Measurements from ENCODE around the gene KIF26A.

KIF26A gene

DNA sequence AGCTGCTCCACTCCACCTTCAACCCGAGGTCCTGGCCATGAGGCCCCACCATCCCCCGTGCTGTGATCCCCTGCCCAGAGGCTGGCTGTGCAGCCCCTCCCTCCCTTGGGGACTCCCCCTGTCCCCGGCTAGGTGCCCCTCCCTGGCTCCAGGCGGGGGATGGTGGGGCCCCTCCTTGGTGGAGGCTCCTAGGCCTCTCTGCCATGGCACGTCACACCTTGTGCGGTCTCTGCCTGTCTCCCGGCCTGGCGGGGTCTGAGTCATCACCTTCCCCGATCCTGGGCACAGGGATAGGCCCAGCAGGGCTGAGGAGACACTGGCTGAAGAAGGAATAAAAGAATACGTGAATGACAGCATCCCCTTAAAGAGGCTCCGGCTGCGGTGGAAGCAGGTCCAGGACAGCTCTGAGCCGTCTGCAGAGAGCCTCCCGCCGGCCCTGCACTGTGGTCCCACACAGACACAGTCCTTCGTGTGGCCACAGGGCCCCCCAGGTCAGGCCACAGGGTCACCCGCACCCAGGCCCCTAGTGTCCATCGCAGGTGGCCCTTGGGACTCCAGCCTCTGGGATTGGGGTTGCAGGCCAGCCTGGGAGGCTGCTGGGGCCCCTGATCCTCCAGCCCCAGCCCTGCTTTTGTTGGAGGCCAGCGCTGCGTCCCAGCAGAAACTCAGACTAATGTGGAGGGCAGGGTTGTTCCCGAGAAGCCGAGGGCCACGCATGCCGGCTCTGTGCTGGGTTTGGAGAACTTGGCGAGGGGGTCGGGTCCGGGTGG lies 43.6 kb downstream of the KIF26A start:
- no peak for DNase-seq

DNA sequence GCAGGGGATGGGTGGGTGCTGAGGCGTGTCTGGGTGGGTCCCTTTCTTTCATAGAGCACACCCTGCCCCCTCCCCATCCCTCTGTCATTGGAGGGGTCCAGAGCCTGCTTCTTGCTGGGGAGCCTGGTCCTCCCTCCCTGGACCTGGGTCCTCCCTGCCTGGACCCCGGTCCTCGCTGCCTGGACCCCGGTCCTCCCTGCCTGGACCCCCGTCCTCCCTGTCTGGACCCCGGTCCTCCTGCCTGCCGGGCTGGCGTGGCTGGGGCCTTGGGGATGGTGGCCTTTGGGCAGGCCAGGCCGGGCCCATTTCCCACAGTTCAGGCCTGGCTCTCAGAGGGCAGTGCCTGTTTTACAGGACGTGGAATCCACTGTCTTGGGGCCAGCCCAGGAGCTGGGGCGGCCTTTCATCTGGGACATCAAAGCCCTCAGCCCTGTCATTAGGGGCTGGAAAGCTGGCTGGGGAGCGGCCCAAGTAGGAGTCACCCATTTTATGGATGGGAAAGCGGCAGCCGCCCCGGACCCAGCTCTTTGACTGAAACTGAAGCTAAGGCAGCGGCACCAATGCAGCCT lies 44.6 kb downstream of the KIF26A start:
- no peak for DNase-seq

DNA sequence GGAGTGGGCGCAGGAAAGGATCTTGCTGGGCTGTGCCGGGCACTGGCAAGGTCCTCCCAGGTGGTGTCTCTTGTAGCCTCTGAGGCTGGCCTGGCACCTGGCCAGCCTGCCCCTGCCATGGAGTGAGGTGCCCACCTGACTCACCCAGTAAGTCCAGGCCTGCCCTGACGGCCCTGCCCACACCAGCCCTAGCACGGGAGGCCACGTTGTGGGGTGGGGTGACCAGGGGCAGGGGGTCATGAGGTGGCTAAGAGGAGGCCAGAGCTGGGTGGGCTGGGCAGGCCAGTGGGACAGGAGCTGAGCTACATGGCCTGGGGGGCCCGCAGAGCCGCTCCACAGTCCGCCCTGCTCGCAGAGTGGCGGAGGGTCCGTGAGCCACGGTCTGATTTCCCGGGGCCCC lies 45.4 kb downstream of the KIF26A start:
- DNase-seq = no peak

DNA sequence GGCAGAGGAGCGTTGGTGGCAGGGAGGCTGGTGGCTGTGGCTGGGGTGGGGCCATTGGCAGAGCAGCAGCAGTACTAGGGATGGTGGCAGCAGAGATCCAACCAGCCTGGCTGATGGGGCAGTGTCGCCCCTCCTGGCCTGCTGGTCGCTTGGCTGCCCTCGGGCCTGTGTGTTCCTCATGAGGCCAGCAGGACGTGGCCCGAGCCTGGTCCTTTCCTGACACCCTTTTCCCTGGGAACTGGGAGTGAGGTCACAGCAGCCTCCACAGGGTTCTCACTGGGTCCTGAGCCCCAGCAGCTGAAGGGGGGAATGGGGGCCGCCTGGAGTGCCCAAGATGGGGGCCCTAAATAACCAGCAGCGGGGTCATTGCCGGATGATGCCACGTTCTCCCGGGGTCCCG lies 46.1 kb downstream of the KIF26A start:
- DNase-seq = no peak

DNA sequence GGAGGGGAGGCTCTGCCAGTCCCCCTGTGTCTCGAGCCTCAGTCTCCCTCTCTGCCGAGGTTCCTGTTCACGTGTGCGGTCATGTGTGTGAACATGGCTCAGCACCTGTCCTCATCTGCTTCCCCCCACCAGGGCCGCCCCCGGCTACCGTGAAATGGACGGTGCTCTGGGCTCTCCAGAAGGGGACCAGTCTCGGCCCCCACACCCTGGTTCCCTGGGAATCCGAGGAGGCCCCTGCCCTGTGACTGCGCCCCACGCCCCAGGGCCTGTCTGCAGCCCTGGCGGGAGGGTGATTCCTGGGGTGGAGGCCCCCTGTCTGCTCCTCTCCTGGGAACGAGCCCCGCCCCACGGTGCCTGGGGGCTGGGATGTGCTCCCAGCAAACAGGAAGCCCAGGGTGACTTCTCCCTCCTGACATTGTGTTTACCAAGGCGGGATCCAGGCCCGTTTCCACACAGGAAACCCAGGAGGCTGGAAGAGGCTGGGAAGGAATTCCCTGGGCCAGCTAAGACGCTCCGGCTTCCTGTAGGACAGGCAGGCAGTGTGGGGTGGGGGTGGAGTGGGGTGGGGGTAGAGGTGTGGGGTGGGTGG lies 46.6 kb downstream of the KIF26A start:
- no peak for DNase-seq

DNA sequence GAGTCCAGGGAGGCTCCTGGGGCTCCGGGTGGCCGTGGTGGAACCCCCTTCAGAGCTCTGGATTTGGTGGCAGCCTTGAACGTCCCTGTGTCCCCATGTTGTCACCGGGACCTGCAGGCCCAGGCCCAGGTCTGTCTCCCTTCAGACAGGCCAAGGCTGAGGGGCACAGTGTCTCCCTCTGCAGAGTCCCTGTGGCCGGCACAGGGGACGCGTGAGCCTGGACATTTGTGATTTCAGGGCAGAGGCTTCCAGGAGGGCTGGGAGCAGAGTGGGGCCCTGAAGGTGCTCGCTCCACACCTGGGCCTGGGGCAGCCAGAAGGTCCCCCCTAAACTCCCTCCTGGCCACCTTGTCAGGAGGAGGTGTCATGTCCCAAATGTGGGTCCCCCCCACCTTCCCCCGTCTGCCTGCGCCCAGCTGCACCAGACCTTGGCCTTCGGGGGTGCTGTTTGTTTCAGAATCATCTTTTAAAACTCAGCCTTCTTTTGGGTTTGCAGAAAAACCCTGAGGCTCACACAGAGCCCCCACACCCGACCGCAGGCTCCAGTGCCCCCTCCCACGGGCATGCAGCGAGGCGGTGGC lies 47.6 kb downstream of the KIF26A start:
- DNase-seq = no peak

DNA sequence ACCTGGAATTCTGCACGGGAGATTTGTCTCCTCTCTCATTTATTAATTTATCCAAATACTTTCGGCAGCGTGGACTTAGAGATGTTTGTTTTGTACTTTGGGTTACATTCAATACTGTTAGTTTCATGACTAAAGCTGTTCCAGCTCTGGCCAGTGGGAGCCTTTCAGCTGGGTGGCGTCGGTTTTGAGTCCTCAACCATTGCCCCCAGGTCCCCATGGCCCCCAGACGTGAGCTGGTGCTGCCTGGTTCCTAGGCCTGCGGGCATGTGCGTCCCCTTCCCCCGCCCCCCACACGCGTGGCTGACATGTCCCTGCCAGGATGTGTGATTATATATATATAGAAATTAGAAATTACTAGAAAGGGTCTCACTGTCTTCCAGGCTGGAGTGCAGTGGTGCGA lies 48.2 kb downstream of the KIF26A start:
- no peak for DNase-seq

DNA sequence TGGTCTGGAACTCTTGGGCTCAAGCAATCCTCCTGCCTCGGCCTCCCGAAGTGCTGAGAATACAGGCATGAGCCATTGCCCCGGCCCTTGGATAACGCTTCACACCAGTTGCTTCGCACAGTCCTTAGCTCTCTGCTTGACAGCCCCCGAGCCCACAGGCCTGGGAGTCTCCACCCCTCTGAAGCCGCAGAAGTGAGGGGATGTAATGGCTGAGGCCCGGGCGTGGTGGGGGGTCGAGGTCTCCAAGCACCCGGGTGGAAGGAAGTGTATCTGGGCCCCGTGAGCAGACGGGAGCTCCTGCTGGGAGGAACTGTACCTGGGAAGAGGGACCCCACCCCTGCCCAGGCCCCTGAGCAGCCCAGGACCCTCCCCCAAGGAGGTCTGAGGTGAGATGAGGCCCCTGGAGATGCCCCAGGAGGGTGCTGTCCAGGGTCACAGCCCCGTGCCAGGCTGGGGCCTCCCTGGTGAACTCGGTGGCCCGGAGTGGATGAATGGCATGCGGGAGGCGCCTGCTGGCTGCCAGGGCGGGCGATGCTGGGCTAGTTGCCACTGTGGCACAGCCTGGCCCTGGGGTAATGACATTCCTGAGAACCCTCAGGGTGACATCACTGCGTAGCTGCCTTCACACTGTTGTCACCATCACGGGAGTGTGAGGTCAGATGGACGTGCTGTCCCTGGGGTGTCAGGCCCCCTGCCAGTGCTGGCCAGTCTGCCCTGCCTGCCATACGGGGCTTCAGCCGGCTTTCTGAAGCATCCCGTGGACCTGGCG lies 48.9 kb downstream of the KIF26A start:
- no peak for DNase-seq

DNA sequence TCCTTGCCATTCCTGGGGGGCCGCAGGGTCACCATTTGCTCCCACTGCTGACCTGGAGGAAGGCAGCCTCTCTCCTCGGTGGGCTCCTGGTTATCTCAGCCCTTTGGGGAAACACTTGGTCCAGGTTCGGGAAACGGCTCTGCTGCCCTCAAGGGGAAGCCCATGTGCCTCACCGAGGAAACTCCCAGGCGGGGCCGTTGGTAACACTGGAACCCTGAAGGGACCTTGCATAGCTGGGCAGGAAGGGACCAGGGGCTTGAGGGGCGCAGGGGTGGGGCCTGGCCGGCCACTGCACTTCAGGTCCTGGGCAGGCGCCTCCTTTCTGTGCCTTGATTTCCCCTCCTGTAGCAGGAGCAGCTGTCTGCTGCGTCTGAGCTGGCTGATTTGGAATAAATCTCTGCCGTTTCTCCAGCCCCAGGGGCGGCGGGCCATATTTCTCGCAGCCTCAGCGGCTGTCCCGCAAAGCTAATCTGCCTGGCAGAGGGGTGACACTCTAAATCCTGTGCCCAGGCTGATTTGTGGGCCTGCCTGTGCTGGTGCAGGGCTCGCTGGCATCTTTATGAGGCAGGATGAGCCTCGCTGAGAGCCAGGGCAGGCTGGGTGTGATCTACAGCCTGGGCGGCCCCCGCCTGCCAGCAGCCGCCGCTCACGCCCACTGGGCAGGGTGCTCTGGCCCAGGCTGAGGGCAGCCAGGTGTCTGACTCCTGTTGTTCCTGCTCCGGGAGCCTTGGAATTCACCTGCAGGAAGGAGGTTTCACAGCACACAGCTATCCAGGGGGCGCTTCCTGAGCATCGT lies 49.7 kb downstream of the KIF26A start:
- DNase-seq = no peak

DNA sequence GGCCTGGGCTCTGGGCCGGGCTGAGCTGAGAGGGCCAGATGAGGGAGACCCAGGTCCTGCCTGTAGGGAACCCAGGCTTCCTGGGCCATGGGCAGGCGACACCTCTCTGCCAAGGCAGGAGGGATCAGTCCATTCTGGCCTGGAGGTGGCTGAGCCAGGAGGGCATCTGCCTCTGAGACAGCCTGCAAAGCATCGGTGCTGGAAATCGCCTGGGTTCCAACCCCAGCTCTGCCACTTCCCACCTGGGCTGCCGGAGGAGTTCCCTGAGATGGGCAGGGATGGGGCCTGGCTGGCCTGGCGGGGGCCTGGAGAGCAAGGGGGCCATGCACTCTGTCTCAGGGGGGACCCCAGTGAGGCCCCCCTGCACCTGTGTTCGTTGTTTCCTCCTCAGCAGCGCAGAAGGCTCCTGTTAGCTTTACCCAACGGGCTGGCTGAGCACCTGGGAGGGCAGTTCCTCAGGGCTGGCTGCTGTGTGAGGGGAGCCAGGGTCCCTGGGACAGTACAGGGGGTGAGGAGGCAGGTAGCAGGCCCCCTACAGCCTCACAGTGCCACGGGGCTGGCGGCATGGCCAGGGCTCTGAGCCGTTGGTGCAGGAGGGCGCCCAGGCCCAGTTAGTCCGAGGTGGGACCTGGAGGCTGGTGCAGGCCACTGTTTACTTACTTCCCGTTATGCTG lies 50.5 kb downstream of the KIF26A start:
- no peak for DNase-seq

DNA sequence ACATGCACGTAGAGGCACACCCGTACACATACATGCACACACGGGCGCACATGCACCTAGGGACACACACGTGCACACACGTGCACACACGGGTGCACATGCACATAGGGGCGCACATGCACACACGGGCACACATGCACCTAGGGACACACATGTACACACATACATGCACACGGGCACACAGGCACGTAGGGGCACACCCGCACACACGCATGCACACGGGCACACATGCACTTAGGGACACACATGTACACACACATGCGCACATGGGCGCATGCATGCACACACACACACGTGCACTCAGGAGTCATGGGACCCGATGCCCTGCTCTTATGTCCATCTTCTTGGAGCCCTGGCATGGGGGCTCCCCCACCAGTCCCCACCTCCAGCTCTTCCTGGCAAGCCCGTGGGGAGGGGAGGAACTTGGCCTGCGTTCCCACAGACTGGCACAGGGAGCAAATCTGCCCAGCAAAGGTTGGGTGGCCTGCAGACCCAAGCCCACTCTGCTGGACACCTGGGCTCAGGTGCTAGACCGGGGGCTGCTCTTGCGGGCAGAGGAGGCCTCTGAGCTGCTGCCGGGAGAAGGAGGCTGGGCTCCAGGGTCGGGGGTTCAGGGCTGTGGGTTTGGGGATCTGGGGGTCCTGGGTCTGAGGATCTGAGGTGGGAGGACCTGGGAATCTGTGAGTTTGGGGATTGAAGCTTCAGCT lies 51.4 kb downstream of the KIF26A start:
- DNase-seq = no peak

DNA sequence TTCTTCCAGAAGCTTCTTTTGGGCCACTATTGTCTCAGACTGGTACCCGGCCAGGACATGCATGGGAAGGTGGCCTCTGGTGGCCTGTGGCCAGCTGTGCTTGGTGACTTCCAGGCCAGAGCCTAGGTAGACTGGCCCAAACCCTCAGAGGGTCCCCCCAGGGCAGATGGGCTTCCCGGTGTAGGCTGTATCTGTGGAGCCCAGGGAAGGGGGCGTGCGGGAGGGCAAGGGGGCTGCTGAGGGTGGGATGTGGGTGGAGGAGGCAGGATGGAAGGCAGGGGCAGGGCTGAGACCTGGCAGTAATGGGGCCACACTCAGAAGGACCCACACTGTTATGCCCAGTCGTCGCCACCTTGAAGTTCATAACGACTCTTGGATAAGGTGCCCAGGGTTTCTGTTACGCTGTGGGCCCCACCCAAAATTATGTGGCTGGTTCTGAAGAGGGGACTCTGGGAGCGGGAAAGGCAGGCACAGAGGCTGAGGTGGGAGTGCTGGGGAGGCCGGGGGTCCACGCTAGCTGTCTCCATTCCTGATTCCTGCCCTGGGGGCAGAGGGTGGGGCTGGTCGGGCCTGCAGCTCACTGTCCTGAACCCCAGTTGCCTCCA lies 52.1 kb downstream of the KIF26A start:
- DNase-seq = no peak

DNA sequence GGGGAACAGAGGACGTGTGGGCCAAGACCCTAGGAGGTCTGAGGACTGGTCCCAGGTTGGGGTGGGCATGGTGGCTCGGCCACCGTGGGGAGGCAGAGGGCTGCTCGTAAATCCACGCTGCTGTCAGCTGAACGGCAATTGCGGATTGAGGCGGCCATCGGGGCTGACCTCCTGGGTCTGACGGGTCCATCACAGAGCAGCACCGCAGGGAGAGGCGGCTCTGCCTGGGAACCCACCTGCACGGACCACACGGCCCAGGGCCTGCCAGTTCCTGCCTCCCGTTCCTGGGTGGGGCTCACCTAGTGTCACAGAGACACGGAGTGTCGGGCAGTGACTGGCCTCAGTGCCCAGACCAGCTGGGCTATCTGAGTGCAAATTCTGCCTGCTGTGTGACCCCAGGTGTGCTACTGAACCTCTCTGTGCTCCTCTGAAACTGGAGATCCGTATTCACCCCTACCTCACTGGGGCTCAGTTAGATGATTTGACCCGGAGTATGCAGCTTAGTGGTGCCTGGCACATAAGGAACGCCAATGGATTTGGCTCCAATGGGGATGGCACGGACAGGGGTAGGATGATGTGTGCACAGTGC lies 53.1 kb downstream of the KIF26A start:
- DNase-seq = no peak

DNA sequence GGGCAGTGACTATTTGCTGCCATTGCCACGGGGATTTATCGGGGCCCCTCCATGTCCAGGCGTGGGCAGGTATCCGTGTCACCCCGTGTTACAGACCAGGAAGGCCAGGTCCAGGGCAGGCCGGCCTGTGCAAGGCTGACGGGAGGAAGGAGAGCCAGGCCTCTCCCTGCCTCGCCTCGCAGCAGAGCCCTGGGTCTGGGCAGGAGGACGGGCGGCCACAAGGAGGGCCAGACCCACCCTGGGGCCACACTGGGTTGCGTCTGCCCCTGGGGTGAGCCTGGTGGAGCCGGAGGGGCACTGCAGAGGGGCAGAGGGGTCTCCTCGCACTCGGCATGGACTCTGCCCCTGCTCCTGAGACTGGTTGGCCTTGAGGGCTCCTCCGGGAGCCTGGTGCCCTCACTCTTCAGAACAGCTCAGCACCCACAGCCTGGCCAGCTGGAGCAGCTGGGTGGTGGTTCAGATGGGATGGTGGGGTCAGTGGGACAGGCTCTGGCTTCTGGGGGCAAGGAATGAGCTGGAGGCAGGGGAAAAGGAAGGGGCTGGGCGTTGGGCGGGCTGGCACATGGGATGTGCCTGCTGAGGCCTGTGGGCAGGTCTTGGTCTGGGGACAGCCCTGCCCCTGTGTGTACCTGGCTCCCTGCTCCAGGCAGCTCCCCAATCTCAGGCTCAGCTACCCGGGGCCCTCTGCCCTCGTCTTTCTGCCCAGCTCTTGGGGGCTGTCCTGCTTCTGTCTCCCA lies 53.9 kb downstream of the KIF26A start:
- DNase-seq = no peak

DNA sequence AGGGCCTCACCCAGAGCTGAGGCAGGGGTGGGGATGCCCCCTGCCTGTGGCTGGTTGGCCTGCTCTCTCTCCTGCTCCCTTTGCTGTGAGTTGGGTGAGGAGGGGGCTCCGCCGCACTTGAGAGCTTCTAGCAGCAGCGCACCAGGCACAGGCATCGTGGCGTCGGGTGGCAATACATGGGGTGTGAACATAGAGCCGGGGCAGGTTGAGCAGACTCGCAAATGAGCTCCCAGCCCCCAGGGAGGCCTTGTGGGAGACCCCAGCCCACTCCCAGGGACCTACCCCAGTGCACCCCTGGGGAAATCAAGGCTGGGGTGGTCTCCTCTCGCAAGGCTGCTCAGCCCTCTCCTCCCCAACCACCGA lies 54.5 kb downstream of the KIF26A start:
- no peak for DNase-seq

DNA sequence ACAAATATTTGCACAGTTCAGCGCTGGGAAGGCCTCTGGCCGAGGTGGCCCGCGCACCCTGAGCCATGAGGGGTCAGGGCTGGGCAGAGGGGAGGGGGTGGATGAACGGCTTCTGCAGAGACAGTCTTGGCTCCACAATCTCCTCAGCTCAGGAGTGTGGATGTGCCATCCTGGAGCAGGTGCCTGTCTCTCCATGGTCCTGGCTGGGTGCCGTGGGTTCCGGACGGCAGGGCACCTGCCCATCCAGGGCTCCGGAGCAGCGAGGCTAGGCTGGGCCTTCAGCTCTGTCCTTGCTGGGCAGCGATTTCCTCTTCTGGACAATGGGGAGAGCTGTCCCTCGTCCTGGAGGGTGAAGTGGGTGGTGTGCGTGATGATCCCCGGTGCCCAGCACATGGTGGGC lies 55.6 kb downstream of the KIF26A start:
- DNase-seq = no peak

DNA sequence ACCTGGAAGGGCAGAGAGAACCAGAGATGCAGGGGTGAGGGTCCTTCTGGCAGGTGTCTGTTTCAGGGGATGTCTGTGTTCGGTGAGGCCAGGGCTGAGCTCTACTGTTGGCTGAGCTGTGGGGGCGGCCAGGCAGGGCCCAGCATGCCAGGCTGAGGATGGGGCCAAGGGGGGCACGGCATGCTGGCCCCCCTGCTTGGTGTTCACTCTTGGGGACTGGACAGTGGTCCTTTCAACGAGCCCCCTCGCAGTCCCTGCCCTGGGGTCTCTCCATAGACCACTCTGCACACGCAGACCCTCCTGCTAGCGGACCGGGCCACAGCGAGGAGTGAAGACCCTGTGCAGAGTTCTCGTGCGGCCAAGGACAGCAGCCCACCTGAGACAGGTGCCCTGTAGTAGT lies 56.3 kb downstream of the KIF26A start:
- no peak for DNase-seq

DNA sequence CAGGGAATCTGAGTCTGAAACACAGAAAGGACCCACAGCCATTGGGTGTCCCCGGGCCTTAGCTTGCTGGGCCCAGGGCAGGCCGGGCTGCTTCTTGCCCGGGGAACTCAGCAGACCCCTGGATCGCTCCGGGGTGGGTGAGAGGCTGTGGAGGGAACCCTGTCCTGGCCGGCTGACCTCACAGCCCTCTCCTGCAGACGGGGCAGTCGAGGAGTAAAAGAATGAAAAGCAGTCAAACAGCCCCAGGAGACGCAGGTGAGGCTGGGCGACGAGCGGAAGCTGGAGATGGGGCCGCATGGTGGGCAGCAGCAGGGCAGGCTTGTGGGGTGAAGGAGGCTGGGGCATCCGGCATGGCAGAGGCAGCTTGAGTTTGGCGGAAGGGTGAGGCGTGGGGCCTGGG lies 57.0 kb downstream of the KIF26A start:
- DNase-seq = no peak

DNA sequence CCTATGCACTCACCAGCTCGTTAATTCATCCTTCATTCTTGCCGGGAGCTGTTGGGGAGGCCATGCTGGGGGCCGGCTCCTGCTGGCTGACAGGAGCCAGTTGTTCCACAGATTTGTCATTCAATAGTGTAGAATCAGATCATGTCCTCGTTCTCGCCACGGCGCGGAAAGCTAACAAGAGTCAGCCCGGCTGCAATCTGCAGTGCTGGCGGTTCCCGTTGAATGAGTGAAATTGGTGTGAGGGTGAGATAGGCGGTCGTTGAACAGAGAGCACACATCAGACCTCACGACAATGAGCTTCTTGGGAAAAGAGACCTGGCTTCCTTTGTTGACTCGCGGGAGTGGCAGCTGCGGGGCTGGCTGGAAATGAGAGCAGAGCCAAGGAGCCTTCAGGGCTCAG lies 57.5 kb downstream of the KIF26A start:
- DNase-seq = no peak
